ENCODE data around the gene FOXP1.

DNA sequence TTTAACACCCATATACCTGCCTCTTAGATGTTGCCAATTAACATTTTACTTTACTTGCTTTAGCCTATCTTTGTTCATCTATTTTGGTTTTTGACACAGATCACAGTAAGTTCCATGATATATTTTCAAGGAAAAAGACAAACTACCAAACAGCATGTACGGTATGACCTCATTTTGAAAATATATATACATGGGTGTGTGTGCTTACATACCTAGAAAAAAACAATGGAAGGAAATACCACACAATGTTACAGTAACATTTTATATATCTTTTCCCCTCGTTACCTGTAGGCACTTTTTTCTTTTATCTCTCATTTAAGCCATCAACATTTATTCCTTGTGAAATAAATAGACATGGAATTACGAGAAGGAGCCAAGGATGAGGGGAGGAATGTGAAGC, 170.0 kb downstream of the FOXP1 start:
- TF ChIP-seq PRMT3 (CRISPR knock-in tag; IDR thresholded peaks at IDR 0.05; ENCODE audit: borderline replicate concordance, low read depth): no peak
- TF ChIP-seq POLR2A (IDR thresholded peaks at IDR 0.05; ENCODE audit: insufficient read depth in 1 of 2, low read depth in 2 of 2, low read length in 2 of 2): no peak
- TF ChIP-seq POLR2AphosphoS5 (IDR thresholded peaks at IDR 0.05; ENCODE audit: low read depth, low read length): no peak
- no peak for TF ChIP-seq ZFYVE20 (CRISPR knock-in tag; IDR thresholded peaks at IDR 0.05; ENCODE audit: borderline replicate concordance, low read depth)
- TF ChIP-seq ZFP36L1 (CRISPR knock-in tag; IDR thresholded peaks at IDR 0.05): no peak
- TF ChIP-seq, protein P1, sequence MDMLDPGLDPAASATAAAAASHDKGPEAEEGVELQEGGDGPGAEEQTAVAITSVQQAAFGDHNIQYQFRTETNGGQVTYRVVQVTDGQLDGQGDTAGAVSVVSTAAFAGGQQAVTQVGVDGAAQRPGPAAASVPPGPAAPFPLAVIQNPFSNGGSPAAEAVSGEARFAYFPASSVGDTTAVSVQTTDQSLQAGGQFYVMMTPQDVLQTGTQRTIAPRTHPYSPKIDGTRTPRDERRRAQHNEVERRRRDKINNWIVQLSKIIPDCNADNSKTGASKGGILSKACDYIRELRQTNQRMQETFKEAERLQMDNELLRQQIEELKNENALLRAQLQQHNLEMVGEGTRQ (IDR thresholded peaks at IDR 0.05; ENCODE audit: low read depth, low read length): no peak
- TF ChIP-seq, protein P1 (CRISPR knock-in tag; IDR thresholded peaks at IDR 0.05; ENCODE audit: borderline replicate concordance): no peak
- no peak for TF ChIP-seq SP1 (IDR thresholded peaks at IDR 0.05)
- TF ChIP-seq SP1 (CRISPR knock-in tag; IDR thresholded peaks at IDR 0.05): no peak
- TF ChIP-seq, protein P2, sequence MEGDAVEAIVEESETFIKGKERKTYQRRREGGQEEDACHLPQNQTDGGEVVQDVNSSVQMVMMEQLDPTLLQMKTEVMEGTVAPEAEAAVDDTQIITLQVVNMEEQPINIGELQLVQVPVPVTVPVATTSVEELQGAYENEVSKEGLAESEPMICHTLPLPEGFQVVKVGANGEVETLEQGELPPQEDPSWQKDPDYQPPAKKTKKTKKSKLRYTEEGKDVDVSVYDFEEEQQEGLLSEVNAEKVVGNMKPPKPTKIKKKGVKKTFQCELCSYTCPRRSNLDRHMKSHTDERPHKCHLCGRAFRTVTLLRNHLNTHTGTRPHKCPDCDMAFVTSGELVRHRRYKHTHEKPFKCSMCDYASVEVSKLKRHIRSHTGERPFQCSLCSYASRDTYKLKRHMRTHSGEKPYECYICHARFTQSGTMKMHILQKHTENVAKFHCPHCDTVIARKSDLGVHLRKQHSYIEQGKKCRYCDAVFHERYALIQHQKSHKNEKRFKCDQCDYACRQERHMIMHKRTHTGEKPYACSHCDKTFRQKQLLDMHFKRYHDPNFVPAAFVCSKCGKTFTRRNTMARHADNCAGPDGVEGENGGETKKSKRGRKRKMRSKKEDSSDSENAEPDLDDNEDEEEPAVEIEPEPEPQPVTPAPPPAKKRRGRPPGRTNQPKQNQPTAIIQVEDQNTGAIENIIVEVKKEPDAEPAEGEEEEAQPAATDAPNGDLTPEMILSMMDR (CRISPR knock-in tag; IDR thresholded peaks at IDR 0.05): no peak
